IMR-90 (cell line): ENCODE data around the gene PNMA1.

ENCODE experiments used
- CTCF ChIP-seq: conservative IDR thresholded peaks from 2 replicates; pipeline ENCODE4 v1.5.1; 2012; ENCODE audit warnings: mild to moderate bottlenecking, low read depth, low read length, improper control_type of control experiment
- ELK1 ChIP-seq: fragments of 150-350 bp; IDR thresholded peaks from 2 replicates; pipeline ENCODE4 v1.6.1; 2016; ENCODE audit warnings: low read depth, mild to moderate bottlenecking, low read length, moderate library complexity, borderline replicate concordance
- FOS ChIP-seq: fragments of 150-350 bp; IDR thresholded peaks from 2 replicates; pipeline ENCODE4 v1.6.1; 2016; ENCODE audit warnings: low read depth, low read length
- MAFK ChIP-seq: IDR thresholded peaks from 2 replicates; pipeline ENCODE4 v1.6.1; 2012; ENCODE audit warnings: low read depth, low read length, improper control_type of control experiment
- POLR2A ChIP-seq: IDR thresholded peaks from 2 replicates; pipeline ENCODE4 v1.6.1; 2012; ENCODE audit warnings: mild to moderate bottlenecking, low read depth, low read length
- RAD21 ChIP-seq: IDR thresholded peaks from 2 replicates; pipeline ENCODE4 v1.6.1; 2012; ENCODE audit warnings: low read length, improper control_type of control experiment

GRCh38 chr14:73757876-73758391, 43.8 kb upstream of the PNMA1 start:
- TF ChIP-seq CTCF: no peak
- no peak for TF ChIP-seq POLR2A
- no peak for TF ChIP-seq RAD21
- no peak for TF ChIP-seq MAFK
- no peak for TF ChIP-seq FOS
- TF ChIP-seq ELK1: no peak
